A549 (cell line): ENCODE results near the gene PLXNB3.

Experiments
- CEBPB ChIP-seq, 2 experiments: fragments of >200 bp in 1 of 2; sonication (Bioruptor Twin) in 1 of 2; formaldehyde crosslinking in 1 of 2; IDR thresholded peaks; 2 replicates each; pipeline ENCODE4 v1.6.1; 2012 to 2016
- CTCF ChIP-seq: fragments of >200 bp; sonication (Bioruptor Twin); formaldehyde crosslinking; IDR thresholded peaks from 3 replicates; pipeline ENCODE4 v1.5.1; 2016
- POLR2A ChIP-seq: IDR thresholded peaks from 2 replicates; pipeline ENCODE4 v1.6.1; 2012; ENCODE audit warnings: mild to moderate bottlenecking, low read length

DNA sequence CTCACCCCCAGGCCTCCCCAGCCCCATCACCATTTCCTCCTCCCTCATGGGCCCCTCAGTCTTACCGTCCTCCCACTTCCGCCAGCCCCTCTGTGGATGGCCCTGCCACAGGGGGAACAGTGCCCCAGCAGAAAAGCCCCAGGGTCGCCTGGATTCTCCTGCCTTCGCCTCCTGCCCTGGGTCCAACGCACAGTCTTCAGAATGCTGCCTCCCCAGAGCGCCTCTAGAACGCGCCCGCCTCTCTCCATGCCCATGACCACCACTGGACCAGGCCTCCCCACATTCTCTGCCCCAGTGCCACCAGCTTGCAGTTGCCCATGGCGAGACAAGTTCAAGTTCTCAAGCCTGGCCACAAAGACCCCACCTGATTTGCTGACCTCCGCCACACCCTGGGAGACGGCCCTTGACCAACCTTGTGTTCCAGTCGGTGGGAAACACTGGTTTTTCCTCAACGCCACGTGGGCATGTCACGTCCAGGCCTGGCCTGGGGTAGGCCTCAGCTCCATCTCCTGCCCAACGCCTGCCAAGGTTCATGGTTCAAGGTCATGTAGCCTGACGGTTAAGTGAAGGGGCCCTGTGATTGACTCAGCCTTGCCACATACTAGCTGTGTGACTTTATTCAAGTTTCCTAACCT is 634 bp upstream of the PLXNB3 start:
- TF ChIP-seq CTCF (no peak), CEBPB (IDR thresholded peaks at IDR 0.05) (no peak), POLR2A (no peak)
